H1 (cell line): Measurements from ENCODE around the gene ENDOV. TPM values are rescaled to one million over a fixed set of nuclear protein-coding genes. Genes with fewer than 3 reads are reported as not detected.

Experiments
- CTCF ChIA-PET: fragments of 300-600 bp; sonication (Branson Sonifier 250); formaldehyde crosslinking; loops from one replicate; lab custom pipeline; 2021; ENCODE audit not compliant: partially characterized antibody; lab: Charles Lee
- POLR2A ChIA-PET: fragments of 300-600 bp; sonication (Branson Sonifier 250); formaldehyde crosslinking; loops from one replicate; lab custom pipeline; 2021; ENCODE audit warnings: inconsistent platforms; ENCODE audit not compliant: partially characterized antibody; lab: Charles Lee
- DNase-seq, 2 experiments: peaks; one replicate each; pipeline versions ENCODE4 v3.0.0 to v3.0.0-alpha.2; 2010 to 2022; ENCODE audit warnings: low spot score in 2 of 2, low read depth in 1 of 2, mixed read lengths in 1 of 2
- FAIRE-seq: peaks from 2 replicates; lab custom pipeline; 2011; peaks lifted over from hg19 to GRCh38; lab: Jason Lieb, UNC
- H2AFZ ChIP-seq: 2 replicates; pipeline ENCODE4 v1.8.1; 2012; ENCODE audit warnings: low read length, inconsistent platforms
- H2AK5ac ChIP-seq: 2 replicates; pipeline ENCODE4 v1.6.1; 2013; ENCODE audit warnings: low read depth, low read length
- H2BK120ac ChIP-seq: replicated peaks from 2 replicates; pipeline ENCODE3; 2013; ENCODE audit warnings: low read depth, low read length, inconsistent platforms
- H2BK12ac ChIP-seq: 2 replicates; pipeline ENCODE4 v1.6.1; 2013; ENCODE audit warnings: low read depth, low read length
- H2BK15ac ChIP-seq: 2 replicates; pipeline ENCODE4 v1.6.1; 2013; ENCODE audit warnings: low read length
- H2BK20ac ChIP-seq: 2 replicates; pipeline ENCODE4 v1.6.1; 2013; ENCODE audit warnings: low read length
- H2BK5ac ChIP-seq: 2 replicates; pipeline ENCODE4 v1.6.1; 2013; ENCODE audit warnings: low read depth, low read length
- H3K14ac ChIP-seq: 2 replicates; pipeline ENCODE4 v1.6.1; 2013; ENCODE audit warnings: inconsistent platforms; ENCODE audit not compliant: insufficient read length
- H3K18ac ChIP-seq: 2 replicates; pipeline ENCODE4 v1.6.1; 2013; ENCODE audit warnings: low read length; ENCODE audit errors: extremely low read depth
- H3K23ac ChIP-seq: 2 replicates; pipeline ENCODE4 v1.6.1; 2013; ENCODE audit warnings: inconsistent platforms; ENCODE audit not compliant: insufficient read length
- H3K23me2 ChIP-seq: 2 replicates; pipeline ENCODE4 v1.6.1; 2013; ENCODE audit warnings: low read depth, low read length
- H3K27ac ChIP-seq: 2 replicates; pipeline ENCODE4 v1.6.1; 2011; ENCODE audit warnings: low read depth, low read length, inconsistent platforms
- H3K27me3 ChIP-seq, 4 experiments: replicated peaks in 1 of 4; 1 replicate in 1 of 4; 2 replicates in 3 of 4; pipeline versions ENCODE4 v1.6.1 to v1.8.1; 2011 to 2013; ENCODE audit warnings: low read length in 3 of 4, mild to moderate bottlenecking in 3 of 4, inconsistent platforms in 2 of 4, mixed read lengths in 2 of 4, moderate library complexity in 1 of 4; ENCODE audit not compliant: control insufficient read depth in 3 of 4, insufficient read depth in 3 of 4; ENCODE audit errors: extremely low read depth in 1 of 4
- H3K36me3 ChIP-seq, 4 experiments: 2 replicates each; pipeline versions ENCODE4 v1.6.1 to v1.8.1; 2011 to 2013; ENCODE audit warnings: mild to moderate bottlenecking in 4 of 4, low read length in 3 of 4, moderate library complexity in 2 of 4, control low read depth in 1 of 4, inconsistent platforms in 1 of 4; ENCODE audit not compliant: insufficient read depth in 4 of 4, control insufficient read depth in 2 of 4
- H3K4ac ChIP-seq: replicated peaks from 2 replicates; pipeline ENCODE3; 2013; ENCODE audit warnings: low read length, low read depth, mixed read lengths, inconsistent platforms; ENCODE audit not compliant: insufficient read length
- H3K4me1 ChIP-seq, 4 experiments: replicated peaks in 1 of 4; 1 replicate in 1 of 4; 2 replicates in 3 of 4; pipeline versions ENCODE4 v1.6.1 to v1.8.1; 2011 to 2013; ENCODE audit warnings: low read length in 3 of 4, inconsistent platforms in 2 of 4, mixed read lengths in 1 of 4; ENCODE audit not compliant: insufficient read depth in 4 of 4, control insufficient read depth in 3 of 4
- H3K4me2 ChIP-seq, 2 experiments: 2 replicates each; pipeline versions ENCODE4 v1.6.1 to v1.8.1; 2011 to 2013; ENCODE audit warnings: low read depth in 2 of 2, low read length in 2 of 2, control low read depth in 1 of 2, inconsistent platforms in 1 of 2, mild to moderate bottlenecking in 1 of 2; ENCODE audit not compliant: insufficient read depth in 1 of 2
- H3K4me3 ChIP-seq, 4 experiments: fragments of 200-600, 300-600 bp in 1 of 4; sonication (generic), shearing (Covaris generic), sonication (Bioruptor Twin) in 1 of 4; 2 replicates each; pipeline versions ENCODE4 v1.5.1 to v1.8.1; 2011 to 2016; ENCODE audit warnings: low read length in 4 of 4, low read depth in 3 of 4, control low read depth in 2 of 4, inconsistent platforms in 2 of 4, mild to moderate bottlenecking in 2 of 4, mixed read lengths in 1 of 4, moderate library complexity in 1 of 4; ENCODE audit not compliant: insufficient read depth in 2 of 4; ENCODE audit errors: extremely low read depth in 1 of 4
- H3K56ac ChIP-seq: replicated peaks from 2 replicates; pipeline ENCODE3; 2013; ENCODE audit warnings: low read depth, mild to moderate bottlenecking, mixed read lengths, low read length, inconsistent platforms; ENCODE audit not compliant: insufficient read length
- H3K79me1 ChIP-seq: 2 replicates; pipeline ENCODE4 v1.6.1; 2013; ENCODE audit warnings: low read depth, low read length, control low read depth
- H3K79me2 ChIP-seq, 2 experiments: 2 replicates each; pipeline versions ENCODE4 v1.6.1 to v1.8.1; 2012 to 2013; ENCODE audit warnings: low read length in 2 of 2, mild to moderate bottlenecking in 2 of 2, inconsistent platforms in 1 of 2; ENCODE audit not compliant: insufficient read depth in 2 of 2, control insufficient read depth in 1 of 2
- H3K9ac ChIP-seq, 4 experiments: replicated peaks in 1 of 4; 1 replicate in 1 of 4; 2 replicates in 3 of 4; pipeline versions ENCODE4 v1.6.1 to v1.8.1; 2011 to 2013; ENCODE audit warnings: low read depth in 3 of 4, low read length in 3 of 4, control low read depth in 2 of 4, mild to moderate bottlenecking in 2 of 4, moderate library complexity in 2 of 4, inconsistent platforms in 1 of 4; ENCODE audit errors: extremely low read depth in 1 of 4
- H3K9me3 ChIP-seq, 2 experiments: 2 replicates each; pipeline versions ENCODE4 v1.6.1 to v1.8.1; 2012 to 2013; ENCODE audit warnings: mild to moderate bottlenecking in 2 of 2, moderate library complexity in 2 of 2, control low read depth in 1 of 2, inconsistent platforms in 1 of 2, low read depth in 1 of 2, low read length in 1 of 2, mixed read lengths in 1 of 2; ENCODE audit not compliant: insufficient read depth in 2 of 2
- H4K20me1 ChIP-seq, 2 experiments: replicated peaks in 1 of 2; 2 replicates each; pipeline versions ENCODE3 to v1.8.1; 2011 to 2013; ENCODE audit warnings: inconsistent platforms in 2 of 2, low read length in 2 of 2, mild to moderate bottlenecking in 1 of 2; ENCODE audit not compliant: insufficient read depth in 2 of 2, control insufficient read depth in 1 of 2
- H4K5ac ChIP-seq: 2 replicates; pipeline ENCODE4 v1.6.1; 2013; ENCODE audit warnings: low read length, low read depth, mixed read lengths, inconsistent platforms; ENCODE audit not compliant: insufficient read length
- H4K8ac ChIP-seq: 2 replicates; pipeline ENCODE4 v1.8.0; 2013; ENCODE audit warnings: mild to moderate bottlenecking, moderate library complexity, low read length, inconsistent platforms; ENCODE audit not compliant: insufficient read depth; ENCODE audit errors: extremely low read depth
- H4K91ac ChIP-seq: replicated peaks from 2 replicates; pipeline ENCODE3; 2013; ENCODE audit warnings: low read length, mixed read lengths, inconsistent platforms; ENCODE audit not compliant: insufficient read length
- CBX8 ChIP-seq: fragments of 300-800, 300-1000 bp; sonication (generic); IDR thresholded peaks from 2 replicates; pipeline ENCODE4 v1.7.1; 2016; ENCODE audit warnings: low read depth, low read length, borderline replicate concordance
- HDAC2 ChIP-seq, 2 experiments: fragments of 300-600 bp in 1 of 2; sonication (generic) in 1 of 2; IDR thresholded peaks; 2 replicates each; pipeline ENCODE4 v1.6.1; 2011 to 2012; ENCODE audit warnings: low read depth in 2 of 2, low read length in 2 of 2, mild to moderate bottlenecking in 2 of 2, moderate library complexity in 2 of 2, borderline replicate concordance in 1 of 2, inconsistent platforms in 1 of 2
- KDM1A ChIP-seq: fragments of 200-600, 300-600 bp; sonication (generic); IDR thresholded peaks from 2 replicates; pipeline ENCODE4 v1.7.1; 2016; ENCODE audit warnings: mild to moderate bottlenecking, low read length, borderline replicate concordance
- NRF1 ChIP-seq: IDR thresholded peaks from 2 replicates; pipeline ENCODE4 v1.6.1; 2011; ENCODE audit warnings: mild to moderate bottlenecking, low read depth, low read length, improper control_type of control experiment
- SP2 ChIP-seq: IDR thresholded peaks from 2 replicates; pipeline ENCODE4 v1.6.1; 2012; ENCODE audit warnings: mild to moderate bottlenecking, low read length, inconsistent platforms
- TEAD4 ChIP-seq: IDR thresholded peaks from 2 replicates; pipeline ENCODE4 v1.6.1; 2012; ENCODE audit warnings: low read depth, low read length, inconsistent platforms, mixed read lengths
- WGBS, 2 experiments: shearing (Covaris generic) in 1 of 2; methylation state at CpG; one replicate each; pipeline versions ENCODE4 v1.1.6 to v1.1.7; 2013 to 2015; ENCODE audit warnings: low lambda C conversion rate in 2 of 2, mixed read lengths in 2 of 2, inconsistent platforms in 1 of 2, low coverage in 1 of 2, missing lambda C conversion rate in 1 of 2; ENCODE audit not compliant: insufficient replicate concordance in 2 of 2, insufficient coverage in 1 of 2, insufficient read length in 1 of 2; ENCODE audit errors: extremely low coverage in 1 of 2, missing lambda C conversion rate in 1 of 2; 5-methylcytosine and 5-hydroxymethylcytosine counted together
- polyA plus RNA-seq, 7 experiments: library from polyadenylated mRNA; depleted of rRNA in 3 of 7; stranded (reverse) in 5 of 7; unstranded in 2 of 7; fragments of >200 nt in 5 of 7; fragments of 200-250 nt in 2 of 7; gene quantifications; 1 replicate in 5 of 7; 2 replicates in 1 of 7; 4 replicates in 1 of 7; pipeline versions ENCODE4 v1.2.1 to v1.2.3, GENCODE V29; 2011 to 2013; ENCODE audit warnings: missing spikeins in 2 of 7, mixed read lengths in 2 of 7
- total RNA-seq: library from RNA; stranded (reverse); fragmentation: NEBNext Ultra II Directional; extraction: Animal tissue kit (Norgen Biotek cat#: 25700); gene quantifications from 2 replicates; pipeline ENCODE4 v1.2.1, GENCODE V29; 2021
- TF ChIP-seq, protein P1 (sequence below): IDR thresholded peaks from 2 replicates; pipeline ENCODE4 v1.6.1; 2012; ENCODE audit warnings: inconsistent platforms
- TF ChIP-seq, protein P2 (sequence below), 3 experiments: IDR thresholded peaks; 1 replicate in 2 of 3; 2 replicates in 1 of 3; pipeline versions ENCODE4 v1.5.1 to v1.6.1; 2011; ENCODE audit warnings: low read length in 3 of 3, mild to moderate bottlenecking in 3 of 3, inconsistent platforms in 2 of 3, low read depth in 1 of 3, moderate library complexity in 1 of 3; ENCODE audit not compliant: insufficient read depth in 1 of 3; ENCODE audit errors: control extremely low read depth in 1 of 3

ENDOV gene
- total and polyA plus RNA-seq, 2 of the 8 experiments (the other 6 are each of a cell fraction or from before 2014, with no cell fraction given), result 10.6 to 13.3 TPM

DNA sequence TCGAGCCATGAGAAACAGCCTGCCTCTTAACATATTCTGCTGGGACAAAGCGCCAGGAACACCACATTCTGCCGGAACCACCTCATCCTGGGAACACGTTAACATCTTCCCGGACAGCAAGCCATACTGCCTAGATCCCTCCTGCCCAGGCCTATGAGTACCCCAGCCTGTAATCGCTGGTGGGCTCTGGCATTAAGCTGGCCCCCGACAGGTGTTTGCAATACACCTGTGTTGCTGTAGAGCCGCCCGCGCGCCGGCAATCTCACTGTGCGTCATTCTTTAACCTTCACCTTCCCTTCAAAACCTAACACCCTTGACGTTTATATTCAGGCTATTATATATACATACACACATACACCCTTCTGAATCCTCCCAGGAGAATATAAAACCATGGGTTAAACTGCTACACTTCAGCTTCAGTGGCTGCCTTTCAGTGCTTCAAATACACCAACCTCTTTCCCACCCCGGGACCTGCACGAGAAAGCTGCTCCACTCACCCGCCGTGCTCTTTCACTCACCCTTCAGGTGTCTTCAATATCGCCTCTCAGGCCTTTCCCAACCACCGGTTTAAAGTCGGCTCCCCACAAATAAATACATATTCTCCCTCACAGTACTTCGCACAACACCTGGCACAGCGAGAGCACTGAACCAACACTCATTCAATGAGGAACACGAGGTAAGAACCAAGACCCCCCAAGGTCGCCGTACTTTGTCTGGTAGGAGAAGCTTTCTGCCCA, 1.0 kb upstream of the ENDOV start:
- no peak overlapping the region for H3K56ac ChIP-seq
- peaks cover 0 to 3% (median 0%) of the 10 kb centered on the region in 4 experiments; a peak in 1 of 8 replicates for H3K36me3 ChIP-seq
- no peak overlapping the region for H3K4ac ChIP-seq
- H3K23me2 ChIP-seq, result peaks cover 11% of the 10 kb centered on the region; the same call in 1 of the 2 replicates
- H3K27me3 ChIP-seq, result peaks cover 1 to 13% (median 9%) of the 10 kb centered on the region in 4 experiments
- no peaks in the 10 kb centered on the region for H4K20me1 ChIP-seq
- H4K91ac ChIP-seq, result no peak overlapping the region
- H3K9me3 ChIP-seq, result no peaks in the 10 kb centered on the region
- no peaks in the 10 kb centered on the region for H3K79me2 ChIP-seq
- no peak overlapping the region for H3K27ac ChIP-seq
- H3K79me1 ChIP-seq, result no peaks in the 10 kb centered on the region
- no peak overlapping the region for H3K18ac ChIP-seq
- no peak overlapping the region for H2BK15ac ChIP-seq
- H3K4me1 ChIP-seq, result peaks cover 0 to 3% (median under 1%) of the 10 kb centered on the region in 4 experiments; a peak in 4 of 7 replicates
- no peak overlapping the region for H3K23ac ChIP-seq
- no peak overlapping the region for H3K14ac ChIP-seq
- H4K8ac ChIP-seq, result peak overlapping the region; percentile 53; the same call in 1 of the 2 replicates
- no peak overlapping the region for H3K9ac ChIP-seq
- POLR2A ChIA-PET, result interaction anchor here (1.3 kb wide), 1 partner anchor 18 kb away, joined by 3 read pairs; no protein-coding TSS in a partner anchor
- no peak overlapping the region; the same call in 1 of the 2 replicates for H2AFZ ChIP-seq
- peak overlapping the region; percentile 69 to 95 (median 84); a peak in 6 of 8 replicates for H3K4me3 ChIP-seq
- H2BK120ac ChIP-seq, result no peak overlapping the region
- 62% methylated on average over 26 of the region's 26 CpGs; no CpG with 5 or more reads in 1 of the 2 experiments for WGBS, 2 experiments
- CTCF ChIA-PET, result interaction anchor here (2.2 to 2.3 kb wide), 2 partner anchors 11 to 13 kb away, joined by 7 read pairs; no protein-coding TSS in a partner anchor
- no peak overlapping the region for H2BK5ac ChIP-seq
- H2AK5ac ChIP-seq, result no peak overlapping the region
- H3K4me2 ChIP-seq, result peak overlapping the region; percentile 72 to 97
- FAIRE-seq (no peak), DNase-seq (no peak)
- no peak overlapping the region for H2BK20ac ChIP-seq
- H4K5ac ChIP-seq, result no peak overlapping the region
- H2BK12ac ChIP-seq, result no peak overlapping the region
- TF ChIP-seq SP2 (no peak), CBX8 (no peak), TEAD4 (no peak), HDAC2 (IDR thresholded peaks at IDR 0.05; ENCODE audit: borderline replicate concordance in 1 of 2, low read depth in 2 of 2, low read length in 2 of 2) (no peak), KDM1A (no peak), NRF1 (no peak)
- TF ChIP-seq, protein P1, sequence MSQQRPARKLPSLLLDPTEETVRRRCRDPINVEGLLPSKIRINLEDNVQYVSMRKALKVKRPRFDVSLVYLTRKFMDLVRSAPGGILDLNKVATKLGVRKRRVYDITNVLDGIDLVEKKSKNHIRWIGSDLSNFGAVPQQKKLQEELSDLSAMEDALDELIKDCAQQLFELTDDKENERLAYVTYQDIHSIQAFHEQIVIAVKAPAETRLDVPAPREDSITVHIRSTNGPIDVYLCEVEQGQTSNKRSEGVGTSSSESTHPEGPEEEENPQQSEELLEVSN, result no peak
- TF ChIP-seq, protein P2, sequence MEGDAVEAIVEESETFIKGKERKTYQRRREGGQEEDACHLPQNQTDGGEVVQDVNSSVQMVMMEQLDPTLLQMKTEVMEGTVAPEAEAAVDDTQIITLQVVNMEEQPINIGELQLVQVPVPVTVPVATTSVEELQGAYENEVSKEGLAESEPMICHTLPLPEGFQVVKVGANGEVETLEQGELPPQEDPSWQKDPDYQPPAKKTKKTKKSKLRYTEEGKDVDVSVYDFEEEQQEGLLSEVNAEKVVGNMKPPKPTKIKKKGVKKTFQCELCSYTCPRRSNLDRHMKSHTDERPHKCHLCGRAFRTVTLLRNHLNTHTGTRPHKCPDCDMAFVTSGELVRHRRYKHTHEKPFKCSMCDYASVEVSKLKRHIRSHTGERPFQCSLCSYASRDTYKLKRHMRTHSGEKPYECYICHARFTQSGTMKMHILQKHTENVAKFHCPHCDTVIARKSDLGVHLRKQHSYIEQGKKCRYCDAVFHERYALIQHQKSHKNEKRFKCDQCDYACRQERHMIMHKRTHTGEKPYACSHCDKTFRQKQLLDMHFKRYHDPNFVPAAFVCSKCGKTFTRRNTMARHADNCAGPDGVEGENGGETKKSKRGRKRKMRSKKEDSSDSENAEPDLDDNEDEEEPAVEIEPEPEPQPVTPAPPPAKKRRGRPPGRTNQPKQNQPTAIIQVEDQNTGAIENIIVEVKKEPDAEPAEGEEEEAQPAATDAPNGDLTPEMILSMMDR (IDR thresholded peaks at IDR 0.05; ENCODE audit: control extremely low read depth in 1 of 3, insufficient read depth in 1 of 3, low read depth in 1 of 3, low read length in 3 of 3), result no peak
